Stimulated activated CD8-positive, alpha-beta memory T cell treated with anti-CD3 and anti-CD28 coated beads, Interleukin-15, amount 100 ng/mL, for 1 hour (primary cell): ENCODE measurements around the gene NEDD9.

Experiments
- DNase-seq: peaks from one replicate; pipeline ENCODE4 v3.0.0-alpha.2; 2020; ENCODE audit warnings: low read depth

Gene NEDD9

GRCh38 chr6:11260249-11261038 lies 28.0 kb upstream of the NEDD9 start:
- no peak for DNase-seq

- no peak for DNase-seq
Measured at GRCh38 chr6:11258260-11259237, 26.1 kb upstream of the NEDD9 start.

GRCh38 chr6:11255610-11256009 lies 23.1 kb upstream of the NEDD9 start:
- DNase-seq: no peak

GRCh38 chr6:11253594-11253993 lies 21.1 kb upstream of the NEDD9 start:
- DNase-seq: no peak

- no peak for DNase-seq
Measured at GRCh38 chr6:11251553-11252360, 19.3 kb upstream of the NEDD9 start.

- DNase-seq: no peak
Measured at GRCh38 chr6:11250108-11250507, 17.6 kb upstream of the NEDD9 start.

- no peak for DNase-seq
Measured at GRCh38 chr6:11248974-11249761, 16.7 kb upstream of the NEDD9 start.

GRCh38 chr6:11246722-11247121 lies 14.3 kb upstream of the NEDD9 start:
- DNase-seq: no peak

GRCh38 chr6:11245381-11246256 lies 13.2 kb upstream of the NEDD9 start:
- DNase-seq: no peak

GRCh38 chr6:11244387-11245126 lies 12.1 kb upstream of the NEDD9 start:
- DNase-seq: no peak

GRCh38 chr6:11243861-11244260 lies 11.4 kb upstream of the NEDD9 start:
- DNase-seq: no peak

- no peak for DNase-seq
Measured at GRCh38 chr6:11242711-11243110, 10.2 kb upstream of the NEDD9 start.

- no peak for DNase-seq
Measured at GRCh38 chr6:11241793-11242201, 9.3 kb upstream of the NEDD9 start.

GRCh38 chr6:11241154-11241792 lies 8.8 kb upstream of the NEDD9 start:
- no peak for DNase-seq

GRCh38 chr6:11237956-11238355 lies 5.5 kb upstream of the NEDD9 start:
- DNase-seq: no peak

- DNase-seq: no peak
Measured at GRCh38 chr6:11237428-11237827, 5.0 kb upstream of the NEDD9 start.

- no peak for DNase-seq
Measured at GRCh38 chr6:11236915-11237314, 4.4 kb upstream of the NEDD9 start.

- DNase-seq: no peak
Measured at GRCh38 chr6:11236076-11236750, 3.7 kb upstream of the NEDD9 start.

GRCh38 chr6:11235062-11235461 lies 2.6 kb upstream of the NEDD9 start:
- no peak for DNase-seq
